H9 (cell line): ENCODE measurements around the gene CCDC149. TPM values are rescaled to one million over a fixed set of nuclear protein-coding genes. Genes with fewer than 3 reads are reported as not detected.

Experiments used
- DNase-seq: peaks from one replicate; pipeline ENCODE4 v3.0.0-alpha.2; 2017
- H2AFZ ChIP-seq: one replicate; pipeline ENCODE4 v1.6.1; 2013; ENCODE audit warnings: mild to moderate bottlenecking, low read length, control low read depth, moderate library complexity
- H2AK5ac ChIP-seq: 2 replicates; pipeline ENCODE4 v1.6.1; 2013; ENCODE audit warnings: low read length, control low read depth, mixed read lengths; ENCODE audit not compliant: insufficient read length
- H2BK120ac ChIP-seq: one replicate; pipeline ENCODE4 v1.6.1; 2013; ENCODE audit warnings: low read depth, mild to moderate bottlenecking, low read length, control low read depth, inconsistent platforms; ENCODE audit not compliant: poor library complexity, severe bottlenecking
- H2BK12ac ChIP-seq: 2 replicates; pipeline ENCODE4 v1.6.1; 2013; ENCODE audit warnings: low read length, control low read depth, mixed read lengths, low read depth; ENCODE audit not compliant: insufficient read length
- H2BK15ac ChIP-seq: 2 replicates; pipeline ENCODE4 v1.6.1; 2013; ENCODE audit warnings: low read depth, low read length, control low read depth
- H2BK20ac ChIP-seq: one replicate; pipeline ENCODE4 v1.6.1; 2013; ENCODE audit warnings: low read depth, mild to moderate bottlenecking, low read length, control low read depth, inconsistent platforms; ENCODE audit not compliant: poor library complexity, severe bottlenecking
- H2BK5ac ChIP-seq: 2 replicates; pipeline ENCODE4 v1.6.1; 2013; ENCODE audit warnings: low read length, control low read depth, mixed read lengths; ENCODE audit not compliant: insufficient read length
- H3K14ac ChIP-seq: 2 replicates; pipeline ENCODE4 v1.6.1; 2013; ENCODE audit warnings: low read length, control low read depth; ENCODE audit not compliant: insufficient read depth
- H3K18ac ChIP-seq: 2 replicates; pipeline ENCODE4 v1.6.1; 2013; ENCODE audit warnings: low read depth, mild to moderate bottlenecking, mixed read lengths, low read length, control low read depth; ENCODE audit not compliant: insufficient read length
- H3K23ac ChIP-seq: 2 replicates; pipeline ENCODE4 v1.6.1; 2013; ENCODE audit warnings: low read length, control low read depth, mixed read lengths, low read depth; ENCODE audit not compliant: insufficient read length
- H3K23me2 ChIP-seq: 2 replicates; pipeline ENCODE4 v1.6.1; 2013; ENCODE audit warnings: low read depth, mild to moderate bottlenecking, mixed read lengths, low read length, control low read depth; ENCODE audit not compliant: insufficient read length, poor library complexity, severe bottlenecking
- H3K27ac ChIP-seq: 2 replicates; pipeline ENCODE4 v1.5.1; 2013; ENCODE audit warnings: low read length, control low read depth, mixed read lengths, low read depth; ENCODE audit not compliant: insufficient read length
- H3K27me3 ChIP-seq: 2 replicates; pipeline ENCODE4 v1.6.1; 2013; ENCODE audit warnings: low read length, control low read depth, inconsistent platforms; ENCODE audit not compliant: insufficient read depth
- H3K4ac ChIP-seq: 2 replicates; pipeline ENCODE4 v1.6.1; 2013; ENCODE audit warnings: low read depth, mild to moderate bottlenecking, control low read depth, inconsistent platforms, low read length, moderate library complexity
- H3K4me1 ChIP-seq: 2 replicates; pipeline ENCODE4 v1.6.1; 2013; ENCODE audit warnings: low read length, control low read depth, inconsistent platforms; ENCODE audit not compliant: insufficient read depth
- H3K4me2 ChIP-seq: 2 replicates; pipeline ENCODE4 v1.6.1; 2013; ENCODE audit warnings: low read length, control low read depth, mixed read lengths; ENCODE audit not compliant: insufficient read length, insufficient read depth
- H3K56ac ChIP-seq: 2 replicates; pipeline ENCODE4 v1.6.1; 2013; ENCODE audit warnings: low read depth, mild to moderate bottlenecking, mixed read lengths, low read length, control low read depth; ENCODE audit not compliant: insufficient read length
- H3K79me1 ChIP-seq: 2 replicates; pipeline ENCODE4 v1.6.1; 2013; ENCODE audit warnings: low read depth, mild to moderate bottlenecking, moderate library complexity, low read length, control low read depth, inconsistent platforms; ENCODE audit not compliant: insufficient read depth, poor library complexity, severe bottlenecking
- H3K79me2 ChIP-seq: 2 replicates; pipeline ENCODE4 v1.6.1; 2013; ENCODE audit warnings: low read length, control low read depth, inconsistent platforms; ENCODE audit not compliant: insufficient read depth
- H3K9ac ChIP-seq: 2 replicates; pipeline ENCODE4 v1.6.1; 2013; ENCODE audit warnings: low read length, control low read depth, mixed read lengths; ENCODE audit not compliant: insufficient read length; ENCODE audit errors: extremely low read depth
- H3K9me3 ChIP-seq: one replicate; pipeline ENCODE4 v1.6.1; 2013; ENCODE audit warnings: low read depth, low read length, inconsistent platforms; ENCODE audit not compliant: control insufficient read depth
- H3T11ph ChIP-seq: one replicate; pipeline ENCODE4 v1.6.1; 2013; ENCODE audit warnings: mild to moderate bottlenecking, low read length, control low read depth, inconsistent platforms
- H4K20me1 ChIP-seq: one replicate; pipeline ENCODE4 v1.6.1; 2013; ENCODE audit not compliant: control insufficient read depth, insufficient read length, insufficient read depth
- H4K5ac ChIP-seq: 2 replicates; pipeline ENCODE4 v1.6.1; 2013; ENCODE audit warnings: low read depth, mild to moderate bottlenecking, mixed read lengths, low read length, control low read depth; ENCODE audit not compliant: insufficient read length
- H4K8ac ChIP-seq: replicated peaks from 2 replicates; pipeline ENCODE4 v1.6.1; 2013; ENCODE audit warnings: low read length, control low read depth, mixed read lengths, low read depth; ENCODE audit not compliant: insufficient read length
- H4K91ac ChIP-seq: 2 replicates; pipeline ENCODE4 v1.6.1; 2013; ENCODE audit warnings: low read depth, mild to moderate bottlenecking, moderate library complexity, mixed read lengths, low read length, control low read depth; ENCODE audit not compliant: insufficient read length
- H3K27ac Mint-ChIP-seq, 3 experiments: 2 replicates in 2 of 3; 3 replicates in 1 of 3; pipeline ENCODE4 v1.8.0; 2020 to 2021; ENCODE audit warnings: mixed read lengths in 3 of 3, mild to moderate bottlenecking in 1 of 3, moderate library complexity in 1 of 3
- H3K27me3 Mint-ChIP-seq: 2 replicates; pipeline ENCODE4 v1.8.0; 2021; ENCODE audit warnings: low read depth, mild to moderate bottlenecking, moderate library complexity, mixed read lengths
- H3K36me3 Mint-ChIP-seq, 3 experiments: 2 replicates in 2 of 3; 3 replicates in 1 of 3; pipeline ENCODE4 v1.8.0; 2020 to 2021; ENCODE audit warnings: low read depth in 3 of 3, mixed read lengths in 3 of 3; ENCODE audit not compliant: insufficient read depth in 1 of 3
- H3K4me1 Mint-ChIP-seq, 2 experiments: 2 replicates each; pipeline ENCODE4 v1.8.0; 2020; ENCODE audit warnings: mixed read lengths in 2 of 2
- H3K4me3 Mint-ChIP-seq, 2 experiments: 2 replicates in 1 of 2; 3 replicates in 1 of 2; pipeline ENCODE4 v1.8.0; 2020 to 2021; ENCODE audit warnings: mild to moderate bottlenecking in 2 of 2, mixed read lengths in 2 of 2, moderate library complexity in 1 of 2
- H3K9me3 Mint-ChIP-seq, 2 experiments: 2 replicates in 1 of 2; 3 replicates in 1 of 2; pipeline ENCODE4 v1.8.0; 2020; ENCODE audit warnings: mild to moderate bottlenecking in 2 of 2, mixed read lengths in 2 of 2, moderate library complexity in 1 of 2
- WGBS: extraction: QIAGEN DNeasy Blood & Tissue Kit; methylation state at CpG from one replicate; pipeline ENCODE4 v1.1.7; 2013; ENCODE audit warnings: missing lambda C conversion rate, low lambda C conversion rate, mixed read lengths; ENCODE audit not compliant: insufficient read length; ENCODE audit errors: extremely low coverage; 5-methylcytosine and 5-hydroxymethylcytosine counted together
- total RNA-seq: library from RNA; stranded (reverse); gene quantifications from 2 replicates; pipeline ENCODE4 v1.2.1, GENCODE V29; 2021
- TF ChIP-seq, protein P1 (sequence below): fragments of 200-600 bp; sonication (generic); conservative IDR thresholded peaks from 3 replicates; pipeline ENCODE4 v1.8.0; 2021; ENCODE audit warnings: antibody characterized with exemption, mild to moderate bottlenecking

Gene CCDC149
- total RNA-seq, 1 experiment from 2014 or later: 4.5 TPM

DNA sequence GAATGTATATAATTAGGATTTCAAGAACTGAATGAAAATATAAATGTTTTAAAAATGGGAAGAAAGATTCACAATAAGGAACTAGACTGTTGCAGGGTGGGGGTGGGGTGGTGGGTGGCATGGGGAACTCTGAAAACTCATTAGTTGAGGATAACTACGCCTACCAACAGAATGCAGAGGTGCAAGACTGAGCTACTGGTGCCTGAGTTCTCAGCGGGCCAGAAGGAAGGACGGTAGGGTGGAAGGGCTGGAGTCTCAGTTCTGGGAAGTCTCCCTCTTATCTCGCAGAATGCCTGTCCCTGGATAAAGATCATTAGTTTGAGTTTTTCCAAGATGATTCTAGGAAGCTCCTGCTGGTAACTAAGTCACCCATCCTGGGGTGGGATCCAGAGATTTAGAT lies 118.8 kb downstream of the CCDC149 start:
- H3K4me3 Mint-ChIP-seq: no peak overlapping the region

More for the DNA sequence above, 118.8 kb downstream of the CCDC149 start:
- TF ChIP-seq, protein P1, sequence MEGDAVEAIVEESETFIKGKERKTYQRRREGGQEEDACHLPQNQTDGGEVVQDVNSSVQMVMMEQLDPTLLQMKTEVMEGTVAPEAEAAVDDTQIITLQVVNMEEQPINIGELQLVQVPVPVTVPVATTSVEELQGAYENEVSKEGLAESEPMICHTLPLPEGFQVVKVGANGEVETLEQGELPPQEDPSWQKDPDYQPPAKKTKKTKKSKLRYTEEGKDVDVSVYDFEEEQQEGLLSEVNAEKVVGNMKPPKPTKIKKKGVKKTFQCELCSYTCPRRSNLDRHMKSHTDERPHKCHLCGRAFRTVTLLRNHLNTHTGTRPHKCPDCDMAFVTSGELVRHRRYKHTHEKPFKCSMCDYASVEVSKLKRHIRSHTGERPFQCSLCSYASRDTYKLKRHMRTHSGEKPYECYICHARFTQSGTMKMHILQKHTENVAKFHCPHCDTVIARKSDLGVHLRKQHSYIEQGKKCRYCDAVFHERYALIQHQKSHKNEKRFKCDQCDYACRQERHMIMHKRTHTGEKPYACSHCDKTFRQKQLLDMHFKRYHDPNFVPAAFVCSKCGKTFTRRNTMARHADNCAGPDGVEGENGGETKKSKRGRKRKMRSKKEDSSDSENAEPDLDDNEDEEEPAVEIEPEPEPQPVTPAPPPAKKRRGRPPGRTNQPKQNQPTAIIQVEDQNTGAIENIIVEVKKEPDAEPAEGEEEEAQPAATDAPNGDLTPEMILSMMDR: no peak
- peaks cover 6% of the 10 kb centered on the region; the same call in 1 of the 2 replicates for H3K27me3 ChIP-seq
- WGBS: no CpG with 5 or more reads among the region's 4 CpGs
- Mint-ChIP-seq H3K36me3 (no peaks in the 10 kb centered on the region), H3K9me3 (peaks cover 0 to 3% of the 10 kb centered on the region in 2 experiments; a peak in 1 of 5 replicates), H3K27me3 (peaks cover 50% of the 10 kb centered on the region), H3K27ac (no peak overlapping the region), H3K4me1 (peaks cover 19 to 22% of the 10 kb centered on the region in 2 experiments)
- no peak overlapping the region for H2BK120ac ChIP-seq
- H2AK5ac ChIP-seq: no peak overlapping the region
- no peak overlapping the region for H3K56ac ChIP-seq
- no peaks in the 10 kb centered on the region for H3K9me3 ChIP-seq
- H2BK12ac ChIP-seq: no peak overlapping the region
- no peak overlapping the region for H3K4ac ChIP-seq
- H3K18ac ChIP-seq: no peak overlapping the region
- no peak overlapping the region for H4K5ac ChIP-seq
- H3K79me1 ChIP-seq: no peaks in the 10 kb centered on the region
- no peak overlapping the region for H2BK5ac ChIP-seq
- H3K79me2 ChIP-seq: no peaks in the 10 kb centered on the region
- H4K91ac ChIP-seq: no peak overlapping the region
- H3K23ac ChIP-seq: no peak overlapping the region
- peaks cover 6% of the 10 kb centered on the region for H3K23me2 ChIP-seq
- no peak for DNase-seq
- no peak overlapping the region for H3T11ph ChIP-seq
- H3K4me2 ChIP-seq: no peak overlapping the region
- no peak overlapping the region for H2BK15ac ChIP-seq
- H3K9ac ChIP-seq: no peak overlapping the region
- H4K8ac ChIP-seq: no peak overlapping the region
- no peak overlapping the region for H3K14ac ChIP-seq
- no peak overlapping the region for H2AFZ ChIP-seq
- no peaks in the 10 kb centered on the region for H3K4me1 ChIP-seq
- no peaks in the 10 kb centered on the region for H4K20me1 ChIP-seq
- no peak overlapping the region for H2BK20ac ChIP-seq
- H3K27ac ChIP-seq: no peak overlapping the region
